Uterus (tissue), 4 donors: ENCODE measurements around the gene DEPDC4. TPM values are rescaled to one million over a fixed set of nuclear protein-coding genes. Genes with fewer than 3 reads are reported as not detected.

Source experiments
- DNase-seq, 2 donors: peaks; one replicate each; pipeline ENCODE4 v3.0.0-alpha.2; 2019 to 2020
- H3K27ac ChIP-seq, 2 donors: fragments of 200-600 bp; sonication (generic); 1 replicate in 1 of 2; 2 replicates in 1 of 2; pipeline ENCODE4 v1.5.1; 2016 to 2018
- H3K27me3 ChIP-seq, 2 donors: fragments of 200-600 bp; sonication (generic); one replicate each; pipeline ENCODE4 v1.5.1; 2018 to 2019; ENCODE audit warnings: control low read depth in 1 of 2
- H3K36me3 ChIP-seq, 2 donors: fragments of 200-600 bp; sonication (generic); one replicate each; pipeline ENCODE4 v1.5.1; 2019; ENCODE audit warnings: control low read depth in 1 of 2
- H3K4me1 ChIP-seq, 2 donors: fragments of 200-600 bp; sonication (generic); one replicate each; pipeline ENCODE4 v1.5.1; 2018 to 2019; ENCODE audit warnings: control low read depth in 1 of 2
- H3K4me3 ChIP-seq, 2 donors: fragments of 200-600 bp; sonication (generic); 1 replicate in 1 of 2; 2 replicates in 1 of 2; pipeline ENCODE4 v1.5.1; 2018 to 2019; ENCODE audit warnings: mild to moderate bottlenecking in 1 of 2
- H3K9me3 ChIP-seq, 2 donors: fragments of 200-600 bp; sonication (generic); one replicate each; pipeline ENCODE4 v1.5.1; 2019; ENCODE audit warnings: control low read depth in 1 of 2
- POLR2A ChIP-seq, 2 donors: fragments of 450-650 bp; IDR thresholded peaks; one replicate each; pipeline ENCODE4 v1.6.1; 2016; ENCODE audit warnings: antibody characterized with exemption in 2 of 2, mild to moderate bottlenecking in 1 of 2, moderate library complexity in 1 of 2
- intact Hi-C: fragments of 100-400 bp; cut with DNase I; formaldehyde crosslinking; loops from one replicate; pipeline ENCODE4 v1.15.1; 2023; ENCODE audit warnings: low total_unique reads
- total RNA-seq, 4 donors: library from RNA; depleted of rRNA in 3 of 4; stranded (reverse); fragments of >200 nt in 3 of 4; gene quantifications; one replicate each; pipeline versions ENCODE4 v1.1.0 to v1.2.4, GENCODE V29; 2014 to 2023
- TF ChIP-seq, protein P1 (sequence below), 4 experiments: fragments of 200-600 bp in 2 of 4; fragments of 450-650 bp in 2 of 4; sonication (generic) in 2 of 4; IDR thresholded peaks; one replicate each; pipeline ENCODE4 v1.5.1; 2016 to 2019; ENCODE audit warnings: antibody characterized with exemption in 4 of 4, mild to moderate bottlenecking in 2 of 4, moderate library complexity in 1 of 4
- donor health status: DM: yes; HTN: yes; CAD: no.

The DEPDC4 gene
- total RNA-seq, 4 donors from 2014 or later = 1.2 to 11.1 (median 1.6) TPM; not detected in 1

DNA sequence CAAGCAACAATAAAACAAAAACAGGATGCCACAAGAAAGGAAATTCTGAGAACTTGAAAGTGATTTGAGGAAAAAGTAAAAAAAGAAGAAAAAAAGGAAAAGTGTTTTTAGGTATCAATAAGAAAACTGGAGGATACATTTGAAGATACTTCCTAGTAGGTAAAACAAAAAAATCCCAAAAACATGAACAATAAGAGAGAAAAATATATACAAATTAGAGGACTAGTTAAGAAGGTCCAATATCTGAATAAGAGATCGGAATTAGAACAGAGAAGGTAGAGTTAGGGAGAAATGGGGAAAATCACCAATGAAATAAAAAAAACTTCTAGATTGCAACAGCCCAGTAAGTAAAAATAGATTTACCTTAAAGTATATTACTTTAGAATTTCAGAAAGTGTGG lies 8.8 kb downstream of the DEPDC4 start:
- TF ChIP-seq, protein P1, sequence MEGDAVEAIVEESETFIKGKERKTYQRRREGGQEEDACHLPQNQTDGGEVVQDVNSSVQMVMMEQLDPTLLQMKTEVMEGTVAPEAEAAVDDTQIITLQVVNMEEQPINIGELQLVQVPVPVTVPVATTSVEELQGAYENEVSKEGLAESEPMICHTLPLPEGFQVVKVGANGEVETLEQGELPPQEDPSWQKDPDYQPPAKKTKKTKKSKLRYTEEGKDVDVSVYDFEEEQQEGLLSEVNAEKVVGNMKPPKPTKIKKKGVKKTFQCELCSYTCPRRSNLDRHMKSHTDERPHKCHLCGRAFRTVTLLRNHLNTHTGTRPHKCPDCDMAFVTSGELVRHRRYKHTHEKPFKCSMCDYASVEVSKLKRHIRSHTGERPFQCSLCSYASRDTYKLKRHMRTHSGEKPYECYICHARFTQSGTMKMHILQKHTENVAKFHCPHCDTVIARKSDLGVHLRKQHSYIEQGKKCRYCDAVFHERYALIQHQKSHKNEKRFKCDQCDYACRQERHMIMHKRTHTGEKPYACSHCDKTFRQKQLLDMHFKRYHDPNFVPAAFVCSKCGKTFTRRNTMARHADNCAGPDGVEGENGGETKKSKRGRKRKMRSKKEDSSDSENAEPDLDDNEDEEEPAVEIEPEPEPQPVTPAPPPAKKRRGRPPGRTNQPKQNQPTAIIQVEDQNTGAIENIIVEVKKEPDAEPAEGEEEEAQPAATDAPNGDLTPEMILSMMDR (IDR thresholded peaks at IDR 0.05) = no peak

DNA sequence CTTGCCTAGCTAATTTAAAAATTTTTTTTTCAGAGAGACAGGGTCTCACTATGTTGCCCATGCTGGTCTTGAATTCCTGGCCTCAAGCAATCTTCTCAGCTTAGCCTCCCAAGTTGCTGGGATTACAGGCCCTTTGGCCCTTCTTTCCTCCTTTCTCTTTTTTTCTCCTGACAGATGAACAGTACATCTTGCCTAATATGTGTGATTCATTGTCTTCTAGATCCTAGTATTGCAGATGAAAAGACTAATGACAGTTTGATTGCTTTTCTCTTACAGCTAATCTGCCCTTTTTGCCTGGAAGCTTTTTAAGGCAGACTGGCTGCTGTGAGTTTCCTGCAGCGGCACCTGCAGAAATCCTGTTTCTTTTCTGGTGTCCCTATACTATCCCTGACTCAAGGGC lies 12.0 kb downstream of the DEPDC4 start:
- no peaks in the 10 kb centered on the region for H3K36me3 ChIP-seq
- H3K27ac ChIP-seq = no peak overlapping the region
- H3K27me3 ChIP-seq = no peaks in the 10 kb centered on the region
- H3K4me3 ChIP-seq = no peak overlapping the region
- no peaks in the 10 kb centered on the region for H3K9me3 ChIP-seq
- intact Hi-C loops = no loop called here
- DNase-seq = no peak
- TF ChIP-seq, protein P1 (IDR thresholded peaks at IDR 0.05) = no peak
- TF ChIP-seq POLR2A (IDR thresholded peaks at IDR 0.05) = no peak
- H3K4me1 ChIP-seq = no peaks in the 10 kb centered on the region

More for the DNA sequence above, 8.8 kb downstream of the DEPDC4 start:
- Histone ChIP-seq H3K4me3 (no peak overlapping the region), H3K36me3 (no peaks in the 10 kb centered on the region), H3K27ac (no peak overlapping the region), H3K4me1 (no peaks in the 10 kb centered on the region), H3K9me3 (no peaks in the 10 kb centered on the region), H3K27me3 (no peaks in the 10 kb centered on the region)
- intact Hi-C loops = no loop called here
- no peak for DNase-seq

DNA sequence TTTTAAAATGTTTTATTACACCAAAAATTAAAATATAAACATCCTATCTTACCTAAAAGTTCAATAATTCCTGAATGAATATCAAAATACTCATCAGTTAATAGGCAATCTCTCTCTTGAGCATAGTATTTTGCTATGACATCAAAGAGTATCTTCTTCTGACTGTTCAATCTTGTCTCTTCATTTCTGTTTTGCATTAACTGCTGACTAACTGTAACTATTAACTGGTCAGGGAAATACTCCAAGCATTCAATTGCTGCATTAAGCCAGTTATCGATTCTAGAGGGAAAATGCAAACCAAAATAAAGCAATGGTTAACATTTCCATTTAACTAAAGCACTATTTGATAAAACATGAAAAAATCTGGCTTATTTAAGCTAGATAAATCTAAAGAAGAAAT lies 13.4 kb downstream of the DEPDC4 start:
- H3K27me3 ChIP-seq = no peaks in the 10 kb centered on the region
- no peak overlapping the region for H3K27ac ChIP-seq
- no peak for TF ChIP-seq POLR2A (IDR thresholded peaks at IDR 0.05)
- TF ChIP-seq, protein P1 (IDR thresholded peaks at IDR 0.05) = no peak
- intact Hi-C loops = no loop called here
- H3K4me3 ChIP-seq = no peak overlapping the region
- no peak for DNase-seq
- H3K4me1 ChIP-seq = no peaks in the 10 kb centered on the region
- H3K36me3 ChIP-seq = no peaks in the 10 kb centered on the region
- H3K9me3 ChIP-seq = no peaks in the 10 kb centered on the region

DNA sequence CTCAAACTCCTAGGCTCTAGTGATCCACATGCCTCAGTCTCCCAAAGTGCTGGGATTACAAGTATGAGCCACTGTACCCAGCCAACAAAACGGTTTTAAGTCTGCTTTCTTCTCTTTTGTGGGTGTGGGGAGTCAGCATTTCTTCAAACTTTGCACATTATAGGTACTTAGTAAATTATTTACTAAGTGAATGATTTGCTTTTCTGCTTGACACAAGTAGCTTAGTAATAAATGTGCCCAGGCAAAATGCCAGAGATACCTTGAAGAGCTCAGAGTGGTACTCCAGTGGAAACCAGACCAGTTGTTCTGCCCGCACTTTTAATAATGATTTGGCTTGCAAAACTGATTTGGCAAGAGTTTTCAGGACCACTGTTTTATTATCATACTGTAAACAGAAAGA lies 15.0 kb downstream of the DEPDC4 start:
- Histone ChIP-seq H3K4me3 (no peak overlapping the region), H3K27me3 (no peaks in the 10 kb centered on the region), H3K4me1 (no peaks in the 10 kb centered on the region), H3K36me3 (no peaks in the 10 kb centered on the region), H3K27ac (no peak overlapping the region), H3K9me3 (no peaks in the 10 kb centered on the region)
- DNase-seq = no peak
- TF ChIP-seq, protein P1 (IDR thresholded peaks at IDR 0.05) = no peak
- TF ChIP-seq POLR2A (IDR thresholded peaks at IDR 0.05) = no peak
- intact Hi-C loops = no loop called here

DNA sequence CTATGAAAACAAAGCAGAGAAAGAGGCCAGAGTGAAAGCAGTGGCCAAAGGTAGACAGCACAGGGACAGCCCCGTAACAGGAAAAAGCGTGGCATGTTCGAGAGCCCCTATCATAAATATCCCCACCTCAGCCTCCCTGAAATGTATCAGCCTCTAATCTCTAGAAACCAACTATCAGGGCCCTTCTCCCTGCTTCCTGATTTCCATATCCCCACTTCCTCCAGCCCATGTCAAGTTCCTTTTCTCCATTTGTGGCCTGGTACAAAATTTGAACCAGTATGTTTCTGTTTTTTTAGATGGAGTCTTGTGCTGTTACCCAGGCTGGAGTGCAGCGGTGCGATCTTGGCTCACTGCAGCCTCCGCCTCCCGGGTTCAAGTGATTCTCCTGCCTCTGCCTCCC lies 16.9 kb downstream of the DEPDC4 start:
- Histone ChIP-seq H3K36me3 (no peaks in the 10 kb centered on the region), H3K9me3 (no peaks in the 10 kb centered on the region), H3K27me3 (no peaks in the 10 kb centered on the region), H3K4me1 (no peaks in the 10 kb centered on the region), H3K27ac (no peak overlapping the region), H3K4me3 (no peak overlapping the region)
- no peak for DNase-seq
- TF ChIP-seq POLR2A (IDR thresholded peaks at IDR 0.05) = no peak
- TF ChIP-seq, protein P1 (IDR thresholded peaks at IDR 0.05) = no peak
- intact Hi-C loops = no loop called here
